ENCODE results near the gene KCTD2.
"Not testable (repeated sequence)": the region's sequence is repeated elsewhere in the genome, so short reads cannot be mapped to it uniquely, and the experiment has no call there.

DNA sequence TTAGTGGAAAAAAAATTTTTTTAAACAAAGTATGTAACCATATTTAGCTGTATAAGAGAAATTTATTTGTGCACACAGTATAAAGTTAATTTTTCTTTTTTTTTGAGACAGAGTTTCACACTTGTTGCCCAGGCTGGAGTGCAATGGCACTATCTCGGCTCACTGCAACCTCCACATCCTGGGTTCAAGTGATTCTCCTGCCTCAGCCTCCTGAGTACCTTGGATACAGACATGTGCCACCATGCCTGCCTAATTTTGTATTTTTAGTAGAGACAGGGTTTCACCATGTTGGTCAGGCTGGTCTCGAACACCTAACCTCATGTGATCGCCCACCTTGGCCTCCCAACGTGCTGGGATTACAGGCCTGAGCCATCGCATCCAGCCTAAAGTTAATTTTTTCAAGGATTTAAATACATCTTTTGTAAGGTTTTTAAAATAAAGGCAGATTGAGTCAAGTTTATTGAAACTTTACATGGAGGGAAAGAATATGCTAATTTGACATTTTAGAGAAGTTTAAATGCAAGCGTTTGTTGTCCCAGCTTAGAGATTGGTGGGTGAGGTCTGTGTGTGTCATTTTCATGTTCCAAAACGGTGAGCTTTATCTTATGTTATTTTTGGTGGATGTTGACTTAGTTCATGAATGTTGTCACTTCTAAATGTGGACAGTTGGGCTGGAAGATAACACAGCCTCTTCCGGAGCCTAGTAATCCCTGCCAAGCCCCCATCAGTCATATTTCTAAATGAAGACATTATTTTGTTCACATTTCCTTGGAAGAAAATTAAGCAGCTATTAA is 24.6 kb downstream of the KCTD2 start:
- TF ChIP-seq, protein P1, sequence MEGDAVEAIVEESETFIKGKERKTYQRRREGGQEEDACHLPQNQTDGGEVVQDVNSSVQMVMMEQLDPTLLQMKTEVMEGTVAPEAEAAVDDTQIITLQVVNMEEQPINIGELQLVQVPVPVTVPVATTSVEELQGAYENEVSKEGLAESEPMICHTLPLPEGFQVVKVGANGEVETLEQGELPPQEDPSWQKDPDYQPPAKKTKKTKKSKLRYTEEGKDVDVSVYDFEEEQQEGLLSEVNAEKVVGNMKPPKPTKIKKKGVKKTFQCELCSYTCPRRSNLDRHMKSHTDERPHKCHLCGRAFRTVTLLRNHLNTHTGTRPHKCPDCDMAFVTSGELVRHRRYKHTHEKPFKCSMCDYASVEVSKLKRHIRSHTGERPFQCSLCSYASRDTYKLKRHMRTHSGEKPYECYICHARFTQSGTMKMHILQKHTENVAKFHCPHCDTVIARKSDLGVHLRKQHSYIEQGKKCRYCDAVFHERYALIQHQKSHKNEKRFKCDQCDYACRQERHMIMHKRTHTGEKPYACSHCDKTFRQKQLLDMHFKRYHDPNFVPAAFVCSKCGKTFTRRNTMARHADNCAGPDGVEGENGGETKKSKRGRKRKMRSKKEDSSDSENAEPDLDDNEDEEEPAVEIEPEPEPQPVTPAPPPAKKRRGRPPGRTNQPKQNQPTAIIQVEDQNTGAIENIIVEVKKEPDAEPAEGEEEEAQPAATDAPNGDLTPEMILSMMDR (IDR thresholded peaks at IDR 0.05): not testable (repeated sequence)
- TF ChIP-seq POLR2AphosphoS5 (IDR thresholded peaks at IDR 0.05; ENCODE audit: low read depth, low read length); SIN3A (IDR thresholded peaks at IDR 0.05; ENCODE audit: borderline replicate concordance, insufficient read depth, low read depth, low read length): not testable (repeated sequence)
- TF ChIP-seq, protein P2, sequence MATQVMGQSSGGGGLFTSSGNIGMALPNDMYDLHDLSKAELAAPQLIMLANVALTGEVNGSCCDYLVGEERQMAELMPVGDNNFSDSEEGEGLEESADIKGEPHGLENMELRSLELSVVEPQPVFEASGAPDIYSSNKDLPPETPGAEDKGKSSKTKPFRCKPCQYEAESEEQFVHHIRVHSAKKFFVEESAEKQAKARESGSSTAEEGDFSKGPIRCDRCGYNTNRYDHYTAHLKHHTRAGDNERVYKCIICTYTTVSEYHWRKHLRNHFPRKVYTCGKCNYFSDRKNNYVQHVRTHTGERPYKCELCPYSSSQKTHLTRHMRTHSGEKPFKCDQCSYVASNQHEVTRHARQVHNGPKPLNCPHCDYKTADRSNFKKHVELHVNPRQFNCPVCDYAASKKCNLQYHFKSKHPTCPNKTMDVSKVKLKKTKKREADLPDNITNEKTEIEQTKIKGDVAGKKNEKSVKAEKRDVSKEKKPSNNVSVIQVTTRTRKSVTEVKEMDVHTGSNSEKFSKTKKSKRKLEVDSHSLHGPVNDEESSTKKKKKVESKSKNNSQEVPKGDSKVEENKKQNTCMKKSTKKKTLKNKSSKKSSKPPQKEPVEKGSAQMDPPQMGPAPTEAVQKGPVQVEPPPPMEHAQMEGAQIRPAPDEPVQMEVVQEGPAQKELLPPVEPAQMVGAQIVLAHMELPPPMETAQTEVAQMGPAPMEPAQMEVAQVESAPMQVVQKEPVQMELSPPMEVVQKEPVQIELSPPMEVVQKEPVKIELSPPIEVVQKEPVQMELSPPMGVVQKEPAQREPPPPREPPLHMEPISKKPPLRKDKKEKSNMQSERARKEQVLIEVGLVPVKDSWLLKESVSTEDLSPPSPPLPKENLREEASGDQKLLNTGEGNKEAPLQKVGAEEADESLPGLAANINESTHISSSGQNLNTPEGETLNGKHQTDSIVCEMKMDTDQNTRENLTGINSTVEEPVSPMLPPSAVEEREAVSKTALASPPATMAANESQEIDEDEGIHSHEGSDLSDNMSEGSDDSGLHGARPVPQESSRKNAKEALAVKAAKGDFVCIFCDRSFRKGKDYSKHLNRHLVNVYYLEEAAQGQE (IDR thresholded peaks at IDR 0.05; ENCODE audit: insufficient read depth in 1 of 2, low read depth in 2 of 2, low read length in 1 of 2): not testable (repeated sequence)

Measured in Panc1 (cell line).